ENCODE results near the gene ERLIN1. TPM values are rescaled to one million over a fixed set of nuclear protein-coding genes. Genes with fewer than 3 reads are reported as not detected.

The ERLIN1 gene
- total RNA-seq, 1 experiment from 2014 or later, result 24.9 TPM

DNA sequence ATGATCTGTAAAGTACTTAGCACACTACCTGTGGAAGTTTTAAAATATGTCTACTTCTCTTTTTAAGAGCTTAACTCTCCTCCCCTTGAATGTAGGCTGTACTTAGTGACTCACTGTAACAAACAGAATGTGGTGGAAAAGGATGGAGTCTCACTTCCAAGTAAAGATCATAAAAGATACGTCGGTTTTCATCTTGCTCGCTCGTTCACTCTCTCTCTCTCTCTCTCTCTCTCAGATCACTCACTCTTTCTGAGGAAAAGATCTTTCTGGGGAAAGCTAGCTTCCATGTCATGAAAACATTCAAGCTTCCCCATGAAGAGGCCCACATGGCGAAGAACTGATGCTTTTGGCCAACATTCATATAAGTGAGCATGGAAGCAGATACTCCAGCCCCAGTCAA lies 38.0 kb upstream of the ERLIN1 start:
- no peak overlapping the region for H3K4me3 ChIP-seq
- 0 out of 2 replicates have a peak, but pooled peaks cover 5% of the 10 kb centered on the region for H3K4me1 ChIP-seq (replicated peaks; ENCODE audit: insufficient read depth)
- no peak for DNase-seq
- intact Hi-C loops (cut with micrococcal nuclease; ENCODE audit: unreplicated experiment), result no loop called here
- H2AFZ ChIP-seq, result no peak overlapping the region
- H3K9me3 ChIP-seq (ENCODE audit: insufficient read depth, low read depth), result no peaks in the 10 kb centered on the region
- ChIA-PET CTCF (no interaction called here), POLR2A (ENCODE audit: unreplicated experiment) (interaction anchor here (0.6 kb wide), 1 partner anchor 31 kb away, joined by 3 read pairs; no protein-coding TSS in a partner anchor)
- H3F3A ChIP-seq (ENCODE audit: insufficient read depth, low read depth), result no peaks in the 10 kb centered on the region
- H3K79me2 ChIP-seq (ENCODE audit: low read depth), result peaks cover 18% of the 10 kb centered on the region
- H3K27me3 ChIP-seq (ENCODE audit: insufficient read depth, low read depth), result no peaks in the 10 kb centered on the region
- no peaks in the 10 kb centered on the region for H3K9me2 ChIP-seq (ENCODE audit: insufficient read depth)
- no TSS peak for BruUV-seq (replicated peaks)
- H4K20me1 ChIP-seq (ENCODE audit: insufficient read depth), result no peaks in the 10 kb centered on the region
- peaks cover under 1% of the 10 kb centered on the region; the same call in 1 of the 2 replicates for H3K36me3 ChIP-seq (ENCODE audit: low read depth)
- no peak for TF ChIP-seq EZH2 (IDR thresholded peaks at IDR 0.05; ENCODE audit: low read depth)
- TF ChIP-seq, protein P1, sequence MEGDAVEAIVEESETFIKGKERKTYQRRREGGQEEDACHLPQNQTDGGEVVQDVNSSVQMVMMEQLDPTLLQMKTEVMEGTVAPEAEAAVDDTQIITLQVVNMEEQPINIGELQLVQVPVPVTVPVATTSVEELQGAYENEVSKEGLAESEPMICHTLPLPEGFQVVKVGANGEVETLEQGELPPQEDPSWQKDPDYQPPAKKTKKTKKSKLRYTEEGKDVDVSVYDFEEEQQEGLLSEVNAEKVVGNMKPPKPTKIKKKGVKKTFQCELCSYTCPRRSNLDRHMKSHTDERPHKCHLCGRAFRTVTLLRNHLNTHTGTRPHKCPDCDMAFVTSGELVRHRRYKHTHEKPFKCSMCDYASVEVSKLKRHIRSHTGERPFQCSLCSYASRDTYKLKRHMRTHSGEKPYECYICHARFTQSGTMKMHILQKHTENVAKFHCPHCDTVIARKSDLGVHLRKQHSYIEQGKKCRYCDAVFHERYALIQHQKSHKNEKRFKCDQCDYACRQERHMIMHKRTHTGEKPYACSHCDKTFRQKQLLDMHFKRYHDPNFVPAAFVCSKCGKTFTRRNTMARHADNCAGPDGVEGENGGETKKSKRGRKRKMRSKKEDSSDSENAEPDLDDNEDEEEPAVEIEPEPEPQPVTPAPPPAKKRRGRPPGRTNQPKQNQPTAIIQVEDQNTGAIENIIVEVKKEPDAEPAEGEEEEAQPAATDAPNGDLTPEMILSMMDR (conservative IDR thresholded peaks at IDR 0.05), result no peak
- no peak overlapping the region for H3K27ac ChIP-seq
- no peak overlapping the region for H3K4me2 ChIP-seq

DNA sequence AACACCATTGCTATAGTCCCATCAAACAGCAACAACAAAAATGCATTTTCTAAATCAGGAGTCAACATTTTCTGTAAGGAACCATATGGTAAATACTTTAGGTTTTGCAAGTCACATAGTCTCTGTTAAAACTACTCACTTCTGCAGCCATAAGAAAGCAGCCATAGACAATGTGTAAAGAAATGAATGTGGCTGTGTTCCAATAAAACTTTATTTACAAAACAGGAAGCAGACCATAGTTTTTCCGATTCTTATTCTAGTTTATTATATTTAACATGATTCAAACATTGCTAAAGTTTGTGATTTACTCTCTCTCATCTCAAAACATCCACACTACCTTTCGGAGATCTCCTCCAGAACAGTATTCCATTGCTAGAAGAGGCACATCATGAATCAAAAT lies 36.7 kb upstream of the ERLIN1 start:
- intact Hi-C loops (cut with micrococcal nuclease; ENCODE audit: unreplicated experiment), result no loop called here
- no peaks in the 10 kb centered on the region for H3K4me1 ChIP-seq (replicated peaks; ENCODE audit: insufficient read depth)
- H4K20me1 ChIP-seq (ENCODE audit: insufficient read depth), result no peaks in the 10 kb centered on the region
- H3K9me3 ChIP-seq (ENCODE audit: insufficient read depth, low read depth), result no peaks in the 10 kb centered on the region
- no peak overlapping the region for H3K27ac ChIP-seq
- H3K4me3 ChIP-seq, result no peak overlapping the region
- POLR2A ChIA-PET (ENCODE audit: unreplicated experiment), result no interaction called here
- H3F3A ChIP-seq (ENCODE audit: insufficient read depth, low read depth), result no peaks in the 10 kb centered on the region
- H3K4me2 ChIP-seq, result no peak overlapping the region
- DNase-seq, result no peak
- no peaks in the 10 kb centered on the region for H3K27me3 ChIP-seq (ENCODE audit: insufficient read depth, low read depth)
- TF ChIP-seq, protein P1 (conservative IDR thresholded peaks at IDR 0.05), result no peak
- no peak for TF ChIP-seq EZH2 (IDR thresholded peaks at IDR 0.05; ENCODE audit: low read depth)
- CTCF ChIA-PET, result no interaction called here
- peaks cover 3% of the 10 kb centered on the region; the same call in 1 of the 2 replicates for H3K36me3 ChIP-seq (ENCODE audit: low read depth)
- H2AFZ ChIP-seq, result no peak overlapping the region
- no peaks in the 10 kb centered on the region for H3K9me2 ChIP-seq (ENCODE audit: insufficient read depth)
- no TSS peak for BruUV-seq (replicated peaks)
- H3K79me2 ChIP-seq (ENCODE audit: low read depth), result peaks cover 4% of the 10 kb centered on the region

DNA sequence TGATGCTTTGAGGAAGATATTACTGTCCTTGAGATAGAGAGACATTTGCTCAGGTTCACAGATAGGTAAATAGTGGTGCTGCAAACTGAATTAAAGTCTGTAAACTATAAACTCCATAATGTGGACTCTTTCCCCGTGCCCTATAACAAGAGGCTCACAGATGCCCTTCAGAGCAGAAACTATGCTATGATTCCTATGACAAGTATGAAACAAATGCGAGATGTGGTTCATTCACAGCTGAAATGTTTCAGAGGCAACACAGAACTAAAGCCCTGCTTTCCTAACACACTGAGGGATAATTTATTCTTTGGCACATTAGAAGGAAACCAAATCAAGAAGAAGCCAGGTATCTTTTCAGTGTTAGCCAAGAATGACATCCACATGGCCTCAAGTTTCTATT lies 30.2 kb upstream of the ERLIN1 start:
- Histone ChIP-seq H3F3A (ENCODE audit: insufficient read depth, low read depth) (no peaks in the 10 kb centered on the region), H3K36me3 (ENCODE audit: low read depth) (peaks cover 3% of the 10 kb centered on the region; the same call in 1 of the 2 replicates), H3K4me1 (replicated peaks; ENCODE audit: insufficient read depth) (no peaks in the 10 kb centered on the region), H3K79me2 (ENCODE audit: low read depth) (no peaks in the 10 kb centered on the region), H4K20me1 (ENCODE audit: insufficient read depth) (no peaks in the 10 kb centered on the region), H3K4me3 (no peak overlapping the region), H3K27ac (no peak overlapping the region), H3K4me2 (no peak overlapping the region), H3K27me3 (ENCODE audit: insufficient read depth, low read depth) (no peaks in the 10 kb centered on the region), H3K9me3 (ENCODE audit: insufficient read depth, low read depth) (no peaks in the 10 kb centered on the region), H3K9me2 (ENCODE audit: insufficient read depth) (no peaks in the 10 kb centered on the region), H2AFZ (no peak overlapping the region)
- BruUV-seq (replicated peaks), result no TSS peak
- no peak for DNase-seq
- TF ChIP-seq, protein P1 (conservative IDR thresholded peaks at IDR 0.05), result no peak
- TF ChIP-seq EZH2 (IDR thresholded peaks at IDR 0.05; ENCODE audit: low read depth), result no peak
- ChIA-PET CTCF (no interaction called here), POLR2A (ENCODE audit: unreplicated experiment) (no interaction called here)
- intact Hi-C loops (cut with micrococcal nuclease; ENCODE audit: unreplicated experiment), result no loop called here

Measured in PC-9 (cell line).